GM12801 (cell line): ENCODE data around the gene TLL1.

Source experiments
- CTCF ChIP-seq: IDR thresholded peaks from one replicate; pipeline ENCODE4 v1.5.1; 2011; ENCODE audit warnings: control low read depth; ENCODE audit not compliant: insufficient read length; ENCODE audit errors: extremely low read depth

The TLL1 gene

DNA sequence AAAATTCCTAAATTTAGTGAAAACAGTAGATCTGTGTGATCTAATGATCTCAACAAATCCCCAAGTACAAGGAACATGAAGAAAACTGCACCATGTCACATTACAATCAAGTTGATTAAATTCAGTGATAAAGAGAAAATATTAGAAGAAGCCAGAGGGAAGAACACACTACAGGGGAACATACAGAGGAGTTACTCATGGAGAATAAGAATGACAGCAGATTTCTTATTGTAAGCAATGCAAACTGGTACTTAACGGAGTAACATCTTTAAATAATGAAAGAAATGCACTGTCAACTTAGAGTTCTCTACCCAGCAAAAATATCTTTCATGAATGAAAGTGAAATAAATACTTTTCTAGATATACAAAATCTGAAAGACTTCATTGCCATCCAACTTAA is 21.1 kb downstream of the TLL1 start:
- no peak for TF ChIP-seq CTCF

DNA sequence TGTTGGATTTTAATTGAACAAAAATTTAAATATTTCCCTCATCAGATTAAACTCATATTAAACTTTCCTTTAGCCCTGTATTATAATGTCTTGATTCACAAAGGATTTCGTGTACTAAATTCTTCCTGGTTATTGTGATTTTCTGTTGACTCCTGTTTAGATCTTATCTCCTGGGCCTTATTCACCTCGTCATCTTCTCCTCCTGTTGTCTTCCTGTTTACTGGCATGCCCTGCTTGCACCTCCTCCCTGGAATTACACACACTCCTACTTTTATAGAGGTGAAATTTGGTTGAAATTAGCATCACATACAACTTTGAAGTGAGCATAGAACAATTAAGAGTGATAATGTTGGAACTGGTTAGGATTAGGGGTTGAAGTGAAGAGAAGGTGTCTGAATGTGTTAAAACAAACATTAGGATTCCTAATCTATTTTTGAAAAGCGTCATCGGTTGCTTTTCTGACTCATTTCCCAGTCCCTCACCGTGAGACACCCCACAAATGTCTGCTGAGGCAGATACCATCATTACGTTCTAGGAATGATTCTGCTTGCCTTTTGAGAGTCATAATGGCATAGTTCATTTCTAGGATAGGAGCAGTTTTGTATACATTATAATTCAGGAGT is 32.5 kb downstream of the TLL1 start:
- no peak for TF ChIP-seq CTCF

GRCh38 chr4:165906272-165906671 is 33.2 kb downstream of the TLL1 start:
- no peak for TF ChIP-seq CTCF

GRCh38 chr4:165909947-165910346 is 36.9 kb downstream of the TLL1 start:
- no peak for TF ChIP-seq CTCF

DNA sequence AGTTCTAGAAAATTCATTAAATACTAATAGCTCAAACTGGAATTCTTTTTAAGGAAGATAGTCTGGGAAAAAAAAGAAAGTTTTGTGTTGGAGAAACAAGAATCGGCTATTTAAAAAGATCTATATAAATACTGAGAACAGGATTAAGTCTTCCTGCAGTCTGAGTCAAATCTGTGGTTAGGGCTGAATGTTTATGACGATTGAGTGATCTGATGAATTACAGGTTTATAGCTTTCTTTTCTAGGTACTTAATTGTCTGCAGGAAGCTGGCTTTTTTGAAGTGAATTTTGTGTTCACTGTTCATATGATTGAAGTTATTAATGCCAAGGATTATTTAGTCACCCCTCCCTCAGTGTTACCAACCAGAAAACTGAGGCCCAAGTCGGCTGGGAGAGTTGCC is 42.2 kb downstream of the TLL1 start:
- TF ChIP-seq CTCF: no peak

- no peak for TF ChIP-seq CTCF
Measured at GRCh38 chr4:165921546-165921945, 48.5 kb downstream of the TLL1 start.

DNA sequence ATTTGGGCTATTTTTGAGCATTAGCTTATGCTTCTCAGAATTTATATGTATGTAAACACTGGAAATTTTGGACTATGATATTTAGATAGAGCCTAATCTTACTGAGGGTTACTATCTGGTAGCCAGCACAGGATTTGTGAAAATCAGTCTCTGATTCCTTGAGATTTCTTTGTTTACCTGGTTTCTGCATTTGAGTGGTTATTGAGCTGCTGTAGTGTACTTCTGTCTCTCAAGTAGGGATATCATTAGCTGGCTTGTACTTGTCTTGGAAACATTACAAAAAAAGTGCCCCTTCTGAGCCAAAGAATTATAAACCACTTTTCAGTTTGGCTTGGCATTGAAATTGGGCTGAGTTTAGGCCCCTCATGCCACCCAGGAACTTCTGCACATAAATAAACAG is 49.7 kb downstream of the TLL1 start:
- no peak for TF ChIP-seq CTCF
